HepG2 (cell line): Measurements from ENCODE around the gene EEPD1. TPM values are rescaled to one million over a fixed set of nuclear protein-coding genes. Genes with fewer than 3 reads are reported as not detected.

Experiments
- ATAC-seq: fragments of 200-7000 bp; cut with Tn5 transposase; 3 replicates; pipeline ENCODE4 v1.9.1; 2020; ENCODE audit warnings: mild to moderate bottlenecking, moderate library complexity
- BruUV-seq: library from RNA; stranded (reverse); fragments of 400-500 nt; replicated peaks from 2 replicates; lab custom pipeline; 2021; lab: Mats Ljungman, UMichigan
- CTCF ChIA-PET: fragments of 300-600 bp; formaldehyde crosslinking; extraction: SDS; loops from one replicate; lab custom pipeline; 2021; ENCODE audit warnings: low total read pairs, inconsistent platforms, low intra/inter-chr PET ratio; lab: Yijun Ruan, JAX
- POLR2A ChIA-PET: fragments of 350-600 bp; sonication (Branson Sonifier 250); formaldehyde crosslinking; loops from one replicate; lab custom pipeline; 2020; ENCODE audit warnings: antibody characterized with exemption, inconsistent platforms; lab: Yijun Ruan, JAX
- DNase-seq: peaks from one replicate; pipeline ENCODE4 v3.0.0-alpha.2; 2015; ENCODE audit warnings: low spot score
- FAIRE-seq: peaks from 3 replicates; lab custom pipeline; 2011; peaks lifted over from hg19 to GRCh38; lab: Jason Lieb, UNC
- H2AFZ ChIP-seq: one replicate; pipeline ENCODE4 v1.6.1; 2011; ENCODE audit warnings: low read length, inconsistent platforms
- H3K27ac ChIP-seq: fragments of 300-600 bp; 3 replicates; pipeline ENCODE4 v1.8.0; 2011; ENCODE audit warnings: mixed run types, mild to moderate bottlenecking, mixed read lengths, low read length, inconsistent platforms; ENCODE audit not compliant: insufficient read depth; ENCODE audit errors: extremely low read length
- H3K27me3 ChIP-seq, 2 experiments: fragments of 200-600 bp in 1 of 2; 2 replicates in 1 of 2; 3 replicates in 1 of 2; pipeline versions ENCODE4 v1.6.0 to v1.8.0; 2011; ENCODE audit warnings: low read length in 2 of 2, mild to moderate bottlenecking in 2 of 2, moderate library complexity in 2 of 2, inconsistent platforms in 1 of 2; ENCODE audit not compliant: insufficient read depth in 2 of 2, control insufficient read depth in 1 of 2
- H3K36me3 ChIP-seq, 2 experiments: fragments of 200-600 bp in 1 of 2; replicated peaks in 1 of 2; 2 replicates in 1 of 2; 3 replicates in 1 of 2; pipeline versions ENCODE4 v1.5.1 to v1.8.0; 2011; ENCODE audit warnings: low read length in 2 of 2, inconsistent platforms in 1 of 2; ENCODE audit not compliant: insufficient read depth in 2 of 2, control insufficient read depth in 1 of 2
- H3K4me1 ChIP-seq: 2 replicates; pipeline ENCODE4 v1.5.1; 2012; ENCODE audit warnings: low read length, inconsistent platforms; ENCODE audit not compliant: insufficient read depth
- H3K4me2 ChIP-seq: 2 replicates; pipeline ENCODE4 v1.6.0; 2011; ENCODE audit warnings: low read depth, low read length, inconsistent platforms
- H3K4me3 ChIP-seq, 3 experiments: fragments of 200-600 bp in 1 of 3; sonication (generic), shearing (Covaris generic) in 1 of 3; replicated peaks in 1 of 3; 2 replicates each; pipeline ENCODE4 v1.5.1; 2011 to 2016; ENCODE audit warnings: low read length in 3 of 3, inconsistent platforms in 2 of 3, low read depth in 2 of 3, mild to moderate bottlenecking in 2 of 3, control low read depth in 1 of 3, mixed read lengths in 1 of 3; ENCODE audit not compliant: insufficient read depth in 1 of 3
- H3K79me2 ChIP-seq: one replicate; pipeline ENCODE4 v1.6.1; 2011; ENCODE audit warnings: low read length, inconsistent platforms; ENCODE audit not compliant: insufficient read depth
- H3K9ac ChIP-seq: 2 replicates; pipeline ENCODE4 v1.6.0; 2011; ENCODE audit warnings: mild to moderate bottlenecking, low read depth, low read length, inconsistent platforms; ENCODE audit not compliant: insufficient read depth
- H3K9me3 ChIP-seq: 2 replicates; pipeline ENCODE4 v1.5.1; 2012; ENCODE audit warnings: mild to moderate bottlenecking, low read length
- H4K20me1 ChIP-seq: 2 replicates; pipeline ENCODE4 v1.6.0; 2011; ENCODE audit warnings: inconsistent platforms, mild to moderate bottlenecking, low read length, moderate library complexity; ENCODE audit not compliant: insufficient read depth
- ISL2 ChIP-seq: sonication (generic); formaldehyde crosslinking; IDR thresholded peaks from 2 replicates; pipeline ENCODE4 v1.5.0; 2020; ENCODE audit warnings: missing genetic modification reagents
- RARA ChIP-seq: IDR thresholded peaks from 2 replicates; pipeline ENCODE4 v1.6.1; 2016; ENCODE audit warnings: missing genetic modification reagents, missing compliant biosample characterization
- TFAP4 ChIP-seq: sonication (generic); IDR thresholded peaks from 2 replicates; pipeline ENCODE4 v1.6.1; 2016; ENCODE audit warnings: low read depth, borderline replicate concordance
- ZNF619 ChIP-seq: sonication (generic); formaldehyde crosslinking; IDR thresholded peaks from 2 replicates; pipeline ENCODE4 v1.4.0; 2020; ENCODE audit warnings: mild to moderate bottlenecking, missing genetic modification reagents
- WGBS: methylation state at CpG from one replicate; pipeline ENCODE4 v1.1.6; 2017; ENCODE audit warnings: low lambda C conversion rate; 5-methylcytosine and 5-hydroxymethylcytosine counted together
- in situ Hi-C: cut with HindIII; loops from 2 replicates; pipeline ENCODE4 v1.10.0; 2017; ENCODE audit warnings: low pct_unique_long_range_greater_than_20kb; ENCODE audit not compliant: extremely low pct_ligation_motif_present
- intact Hi-C: fragments of 100-400 bp; cut with micrococcal nuclease; formaldehyde crosslinking; loops from one replicate; pipeline ENCODE4 v1.10.0; 2022; ENCODE audit not compliant: unreplicated experiment
- polyA plus RNA-seq, 8 experiments: library from polyadenylated mRNA; depleted of rRNA in 3 of 8; stranded (reverse) in 7 of 8; unstranded in 1 of 8; fragments of >200 nt; fragmentation: Illumina TruSeq in 4 of 8; extraction: Trizol in 4 of 8; gene quantifications; 2 replicates each; pipeline versions ENCODE4 v1.2.1 to v1.2.3, GENCODE V29; 2011 to 2016; ENCODE audit warnings: low read depth in 4 of 8, missing spikeins in 1 of 8, mixed read lengths in 1 of 8; ENCODE audit not compliant: insufficient read depth in 1 of 8
- total RNA-seq, 5 experiments: library from RNA; depleted of rRNA; stranded (reverse); fragments of >200 nt; fragmentation: Illumina TruSeq; extraction: Trizol; gene quantifications; 2 replicates each; pipeline ENCODE4 v1.2.3, GENCODE V29; 2016; ENCODE audit warnings: low read depth in 1 of 5
- TF ChIP-seq, protein P1 (sequence below): sonication (generic); formaldehyde crosslinking; IDR thresholded peaks from 2 replicates; pipeline ENCODE4 v1.4.0; 2020; ENCODE audit warnings: missing genetic modification reagents

Gene EEPD1
- total and polyA plus RNA-seq, 2 of the 13 experiments (the other 11 are each of a cell fraction or from before 2014, with no cell fraction given): 10.1 to 16.4 TPM

DNA sequence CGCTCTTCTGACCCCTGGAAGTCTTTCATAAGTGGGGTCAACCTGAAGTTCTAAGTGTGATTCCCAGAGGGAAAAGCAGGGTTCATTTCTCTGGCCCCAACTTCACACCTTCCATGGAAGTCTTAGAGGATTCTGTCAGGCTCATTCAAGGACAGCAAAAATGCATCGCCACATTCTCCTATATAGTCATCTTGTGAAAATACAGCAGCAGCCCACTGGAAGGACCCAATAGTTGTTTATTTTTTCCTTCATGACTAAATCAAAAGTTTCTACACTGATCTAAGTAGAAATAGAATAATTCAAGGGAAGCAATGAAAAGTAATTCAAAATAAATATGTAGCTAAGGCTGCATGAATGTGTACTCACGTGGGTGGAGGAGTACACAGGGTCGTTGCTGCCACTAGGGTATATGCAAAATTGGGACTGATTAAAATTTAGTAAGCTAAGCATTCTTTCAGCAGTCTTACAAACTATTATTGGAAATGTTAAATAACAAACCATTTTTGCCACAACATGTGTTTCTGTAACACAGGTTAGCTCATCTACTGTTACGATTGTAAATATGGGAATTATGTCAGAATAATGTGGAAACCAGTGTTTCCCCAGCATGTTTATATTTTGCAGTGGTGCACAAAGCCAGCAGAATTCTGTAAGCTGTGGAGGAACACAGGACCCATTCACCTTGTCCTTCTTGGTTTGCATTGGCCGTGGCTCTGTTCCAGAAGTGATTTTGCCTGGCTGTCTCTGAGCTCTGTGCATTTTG, 33.5 kb downstream of the EEPD1 start:
- no peak for FAIRE-seq
- WGBS: 79% methylated on average over 6 of the region's 6 CpGs
- in situ Hi-C loops (no loop called here), intact Hi-C loops (no loop called here)
- Histone ChIP-seq H3K9ac (no peak overlapping the region), H3K4me3 (no peak overlapping the region), H3K27me3 (no peaks in the 10 kb centered on the region), H3K4me2 (no peak overlapping the region), H2AFZ (no peak overlapping the region), H3K9me3 (no peaks in the 10 kb centered on the region), H3K79me2 (peaks cover 27% of the 10 kb centered on the region), H3K36me3 (peaks cover 1 to 3% of the 10 kb centered on the region in 2 experiments; a peak in 3 of 5 replicates), H3K27ac (no peak overlapping the region), H3K4me1 (peaks cover 77% of the 10 kb centered on the region), H4K20me1 (0 out of 2 replicates have a peak, but pooled peaks cover 3% of the 10 kb centered on the region)
- TF ChIP-seq ISL2 (CRISPR knock-in tag) (no peak), ZNF619 (no peak)
- POLR2A ChIA-PET: no interaction called here
- peak; percentile 25 for DNase-seq
- no TSS peak for BruUV-seq
- CTCF ChIA-PET: no interaction called here
- no peak for ATAC-seq

- H3K4me2 ChIP-seq: no peak overlapping the region
- H3K27me3 ChIP-seq: no peaks in the 10 kb centered on the region
- H3K79me2 ChIP-seq: peaks cover 24% of the 10 kb centered on the region
- no TSS peak for BruUV-seq
- no peaks in the 10 kb centered on the region for H3K9me3 ChIP-seq
- H2AFZ ChIP-seq: no peak overlapping the region
- no peak overlapping the region for H3K9ac ChIP-seq
- POLR2A ChIA-PET: no interaction called here
- WGBS: 88% methylated on average over 5 of the region's 5 CpGs
- peaks cover 3 to 5% of the 10 kb centered on the region in 2 experiments; a peak in 3 of 5 replicates for H3K36me3 ChIP-seq
- ATAC-seq (no peak), FAIRE-seq (no peak), DNase-seq (no peak)
- intact Hi-C loops: no loop called here
- H4K20me1 ChIP-seq: 0 out of 2 replicates have a peak, but pooled peaks cover 3% of the 10 kb centered on the region
- TF ChIP-seq RARA (CRISPR knock-in tag) (0 out of 2 replicates have a peak, but pooled peaks have one; percentile 27), TFAP4 (no peak)
- TF ChIP-seq, protein P1, sequence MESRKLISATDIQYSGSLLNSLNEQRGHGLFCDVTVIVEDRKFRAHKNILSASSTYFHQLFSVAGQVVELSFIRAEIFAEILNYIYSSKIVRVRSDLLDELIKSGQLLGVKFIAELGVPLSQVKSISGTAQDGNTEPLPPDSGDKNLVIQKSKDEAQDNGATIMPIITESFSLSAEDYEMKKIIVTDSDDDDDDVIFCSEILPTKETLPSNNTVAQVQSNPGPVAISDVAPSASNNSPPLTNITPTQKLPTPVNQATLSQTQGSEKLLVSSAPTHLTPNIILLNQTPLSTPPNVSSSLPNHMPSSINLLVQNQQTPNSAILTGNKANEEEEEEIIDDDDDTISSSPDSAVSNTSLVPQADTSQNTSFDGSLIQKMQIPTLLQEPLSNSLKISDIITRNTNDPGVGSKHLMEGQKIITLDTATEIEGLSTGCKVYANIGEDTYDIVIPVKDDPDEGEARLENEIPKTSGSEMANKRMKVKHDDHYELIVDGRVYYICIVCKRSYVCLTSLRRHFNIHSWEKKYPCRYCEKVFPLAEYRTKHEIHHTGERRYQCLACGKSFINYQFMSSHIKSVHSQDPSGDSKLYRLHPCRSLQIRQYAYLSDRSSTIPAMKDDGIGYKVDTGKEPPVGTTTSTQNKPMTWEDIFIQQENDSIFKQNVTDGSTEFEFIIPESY: 0 out of 2 replicates have a peak, but pooled peaks have one; percentile 30
- in situ Hi-C loops: no loop called here
- peaks cover 63% of the 10 kb centered on the region for H3K4me1 ChIP-seq
- CTCF ChIA-PET: no interaction called here
- H3K27ac ChIP-seq: no peak overlapping the region
- H3K4me3 ChIP-seq: no peak overlapping the region
These were observed 35.2 kb downstream of the EEPD1 start for GRCh38 chr7:36188266-36188665.
